ENCODE results near the gene NR1D2.

GRCh38 chr3:23944861-23945662 lies at the start of gene NR1D2:
- TF ChIP-seq CTCF (conservative IDR thresholded peaks at IDR 0.05): no peak
- no peak for TF ChIP-seq EZH2 (IDR thresholded peaks at IDR 0.05; ENCODE audit: low read depth)
